Amniotic stem cell (primary cell): ENCODE data around the gene PTPRT.

Experiments
- DNase-seq: peaks from one replicate; lab custom pipeline; 2025; lab: John Stamatoyannopoulos, UW

PTPRT gene

DNA sequence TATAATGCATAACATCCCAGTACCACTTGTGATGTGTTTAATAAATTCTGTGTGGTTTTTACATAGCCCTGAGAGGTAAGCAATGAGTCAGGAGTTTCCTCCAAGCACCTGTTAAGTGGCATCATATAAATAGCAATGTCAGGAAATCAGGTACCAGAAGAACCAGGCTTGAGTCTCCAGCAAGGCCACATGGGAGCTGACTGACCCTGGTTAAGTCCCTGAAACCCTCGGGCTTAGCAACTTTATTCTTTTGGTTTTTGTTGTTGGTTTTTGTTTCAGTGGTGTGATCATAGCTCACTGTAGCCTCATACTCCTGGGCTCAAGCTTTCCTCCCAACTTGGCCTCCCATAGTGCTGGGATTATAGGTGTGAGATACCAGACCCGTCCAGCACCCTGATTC, 70.0 kb downstream of the PTPRT start:
- no peak for DNase-seq

DNA sequence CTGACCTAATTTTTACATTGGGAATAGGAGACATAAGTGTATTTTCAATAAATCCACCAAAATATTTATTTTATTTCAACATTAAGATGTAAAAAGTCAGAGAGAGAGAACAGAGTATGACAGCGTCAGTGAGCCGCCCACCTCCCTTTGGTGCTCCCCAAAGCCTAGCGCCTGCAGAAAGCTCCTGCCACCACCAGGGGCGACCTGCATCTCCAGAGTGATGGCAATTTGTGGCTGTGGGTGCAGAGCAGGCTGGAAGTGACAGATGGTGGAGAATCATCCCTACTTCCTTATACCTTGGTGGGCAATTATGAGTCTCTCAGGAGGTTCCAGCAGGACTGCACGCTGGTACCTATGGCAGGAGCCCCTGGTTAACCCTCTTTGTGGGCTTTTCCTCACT, 87.3 kb downstream of the PTPRT start:
- DNase-seq = no peak

DNA sequence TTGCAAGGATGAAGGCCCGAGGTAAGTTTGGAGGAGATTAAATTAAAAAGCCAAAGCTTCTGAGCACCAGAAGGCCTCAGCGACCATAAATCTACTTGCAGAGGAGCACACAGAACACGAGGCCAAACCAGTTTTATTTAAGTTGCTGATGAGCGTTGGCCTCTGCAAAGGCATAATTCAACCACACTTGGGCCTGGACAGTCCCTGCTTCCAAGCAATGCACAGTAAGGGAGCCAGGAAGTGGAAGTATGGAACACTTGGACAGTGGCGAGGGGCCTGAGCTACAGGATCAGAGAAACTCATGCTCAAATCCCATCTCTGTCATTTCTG, 92.8 kb downstream of the PTPRT start:
- no peak for DNase-seq

DNA sequence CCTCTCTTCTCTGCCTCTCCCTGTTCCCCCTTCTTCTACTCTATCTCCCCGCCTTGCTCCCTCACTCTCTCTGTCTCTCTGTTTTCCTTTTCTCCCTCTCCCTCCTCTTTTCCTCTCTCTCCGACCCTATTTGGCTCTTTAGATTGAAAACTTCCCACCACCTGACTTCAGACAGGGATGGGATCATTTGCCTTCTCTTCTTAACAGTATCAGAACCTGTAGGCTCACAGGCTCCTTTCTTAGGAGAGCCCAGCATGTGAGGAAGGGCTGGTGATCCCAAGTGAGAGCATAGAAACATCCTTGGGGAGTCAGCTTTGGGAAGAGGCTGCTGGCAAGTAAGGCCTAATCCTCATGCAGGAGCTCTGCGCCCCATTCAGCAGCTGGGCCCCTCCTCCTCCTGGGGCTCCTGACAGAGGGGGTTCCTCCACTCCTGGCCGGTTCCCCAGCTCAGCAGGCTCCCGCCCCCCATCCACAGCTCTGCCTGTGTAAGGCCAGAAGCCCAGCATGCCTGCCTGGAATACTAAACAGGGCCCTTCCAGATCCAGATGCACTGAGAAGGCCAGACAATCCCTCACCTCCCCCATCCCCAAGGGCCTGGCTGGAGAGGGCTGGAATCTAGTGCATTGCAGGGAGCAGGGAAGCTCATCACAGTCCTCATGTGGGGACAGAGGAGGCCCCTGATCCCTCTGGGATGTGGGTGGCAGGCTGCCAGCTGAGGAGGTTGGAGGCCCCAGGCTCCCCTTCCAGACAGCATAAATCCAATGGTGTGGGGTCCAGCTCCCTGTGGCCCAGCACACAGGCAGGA, 93.4 kb downstream of the PTPRT start:
- no peak for DNase-seq

DNA sequence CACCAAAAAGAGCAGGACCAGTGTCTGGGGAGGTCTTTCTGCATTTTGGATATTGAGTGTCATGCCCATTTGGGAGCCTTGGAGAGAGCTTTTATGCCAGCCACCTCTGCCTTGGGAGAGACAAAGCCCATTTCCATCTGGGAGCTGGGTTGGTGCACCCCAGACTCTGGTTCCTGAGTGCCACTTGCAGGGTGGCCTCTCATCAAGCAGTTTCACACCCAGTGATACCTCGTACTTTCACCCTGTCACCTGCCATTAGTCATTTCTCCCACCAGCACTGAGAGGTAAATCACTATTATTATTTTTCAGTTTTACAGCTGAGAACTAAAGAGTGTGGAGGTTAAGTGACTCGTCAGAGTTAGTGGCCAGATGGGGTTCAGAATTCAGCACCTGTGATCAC, 94.7 kb downstream of the PTPRT start:
- no peak for DNase-seq

DNA sequence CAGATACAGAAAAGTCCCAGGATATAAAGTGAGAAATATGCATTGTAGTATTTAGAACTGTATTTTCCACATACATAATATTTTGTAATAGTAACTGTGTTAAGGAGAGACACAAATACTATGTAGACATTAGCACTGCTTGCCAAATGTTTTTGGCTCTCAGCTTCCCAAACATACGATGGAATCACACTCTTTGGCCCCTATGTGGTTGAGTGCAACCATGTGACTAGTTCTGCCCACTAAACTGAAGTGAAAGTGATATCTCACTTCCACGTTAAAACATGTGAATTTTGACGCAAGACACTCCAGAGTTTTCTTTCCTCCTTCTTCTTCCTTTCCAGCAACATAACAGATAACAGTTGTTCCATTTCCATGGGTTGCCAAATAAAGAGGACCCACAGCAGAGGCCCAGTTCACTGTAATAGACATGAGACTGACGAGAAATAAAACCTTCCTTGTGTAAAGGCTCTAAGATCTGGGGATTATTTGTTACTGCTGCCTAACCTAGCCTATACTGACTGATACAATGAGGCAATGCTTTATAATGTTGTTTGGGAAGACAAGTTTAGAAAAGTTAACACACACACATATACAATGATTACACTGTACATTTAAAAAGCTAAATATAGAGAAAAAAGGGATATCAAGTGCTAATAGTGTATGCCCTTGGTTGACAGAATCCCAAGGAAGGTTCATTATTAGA, 97.2 kb downstream of the PTPRT start:
- no peak for DNase-seq

DNA sequence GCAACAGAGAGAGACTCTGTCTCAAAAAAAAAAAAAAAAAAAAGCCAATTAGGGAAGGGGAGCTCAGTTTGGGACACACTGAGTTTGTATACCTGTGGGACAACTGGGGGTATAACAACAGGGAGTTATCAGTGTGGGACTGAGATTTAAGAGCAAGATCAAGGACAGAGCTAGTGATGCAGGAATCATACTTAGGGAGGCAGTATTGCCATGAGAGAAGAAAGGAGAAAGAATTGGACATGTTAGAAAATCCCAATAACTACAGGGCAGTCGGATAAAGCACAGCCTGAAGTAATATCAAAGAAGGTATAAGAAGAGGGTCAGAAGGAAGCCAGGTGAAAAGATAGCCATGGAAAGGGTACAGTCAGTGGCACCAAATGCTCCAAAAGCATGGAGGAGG, 121.2 kb downstream of the PTPRT start:
- DNase-seq = no peak

DNA sequence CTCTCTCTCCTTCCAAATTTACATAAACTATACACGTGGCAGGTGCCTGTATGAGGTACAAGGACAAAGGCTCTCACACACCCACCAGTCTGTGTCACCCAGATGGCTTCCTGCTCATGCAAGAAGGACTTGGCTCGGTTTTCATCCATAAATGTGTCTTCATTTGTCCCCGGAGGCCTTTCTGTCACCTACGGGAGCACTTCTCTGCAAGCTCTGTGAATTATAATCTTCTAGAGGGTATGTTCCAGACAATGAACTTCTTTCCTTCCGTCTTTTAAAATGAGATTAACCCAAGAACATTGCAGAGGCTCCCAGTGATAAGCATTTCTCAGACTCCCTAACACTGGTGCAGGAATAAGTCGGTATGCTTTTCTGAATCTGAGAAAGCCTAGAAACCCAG, 123.6 kb downstream of the PTPRT start:
- no peak for DNase-seq

DNA sequence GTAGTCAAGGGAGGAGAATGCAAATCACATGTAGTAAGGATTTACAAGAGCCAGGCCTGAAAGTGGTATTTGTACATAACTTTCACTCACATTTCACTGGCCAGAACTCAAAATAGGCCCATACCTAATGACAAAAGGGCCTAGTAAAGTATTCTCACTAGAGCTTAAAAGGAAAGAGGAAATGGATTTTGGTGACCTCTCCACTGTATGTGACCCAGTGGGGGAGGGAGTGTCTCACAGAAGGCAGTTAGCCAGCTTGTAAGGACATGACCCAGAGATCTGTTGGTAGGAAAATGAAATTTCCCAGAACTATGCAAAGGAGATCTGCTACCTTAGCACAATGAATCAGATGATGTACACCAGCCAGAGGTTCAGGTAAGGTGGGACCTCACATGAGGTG, 124.4 kb downstream of the PTPRT start:
- no peak for DNase-seq

DNA sequence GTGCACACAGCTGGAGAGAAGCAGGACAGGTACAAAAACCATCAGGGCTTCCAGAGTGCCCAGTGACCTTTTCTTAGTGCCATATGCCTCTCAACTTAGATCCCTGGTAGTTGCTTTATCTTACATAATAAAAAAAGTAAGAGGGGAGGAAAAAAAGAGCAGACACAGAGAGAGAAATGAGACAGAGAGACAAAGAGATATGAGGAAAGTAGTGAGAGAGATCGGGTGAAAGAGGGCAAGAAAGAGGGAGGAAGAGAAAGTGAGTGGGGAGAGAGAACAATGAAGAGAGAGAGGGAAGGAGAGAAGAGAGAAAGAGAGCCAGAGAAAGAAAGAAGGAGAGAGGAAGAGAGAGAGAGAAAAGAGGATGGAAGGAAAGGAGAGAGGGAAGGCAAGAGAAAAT, 131.6 kb downstream of the PTPRT start:
- DNase-seq = no peak

DNA sequence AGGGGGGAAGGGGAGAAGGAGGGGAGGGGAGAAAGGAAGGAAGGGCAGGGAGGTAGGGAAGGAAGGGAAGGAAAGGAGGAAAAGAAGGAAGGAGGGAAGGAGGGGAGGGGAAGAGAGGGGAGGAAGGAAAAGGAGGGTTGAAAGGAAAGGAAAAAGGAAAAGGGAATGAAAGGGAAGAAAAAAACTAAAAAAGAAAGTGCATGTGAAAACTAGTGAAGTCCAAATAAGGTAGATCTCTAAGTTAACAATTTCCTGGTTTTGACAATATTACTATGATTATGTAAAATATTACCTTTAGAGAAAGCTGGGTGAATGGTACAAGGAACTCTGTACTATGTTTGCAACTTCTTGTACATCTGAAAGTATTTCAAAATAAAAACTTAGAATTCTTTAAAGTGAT, 132.4 kb downstream of the PTPRT start:
- DNase-seq = no peak

DNA sequence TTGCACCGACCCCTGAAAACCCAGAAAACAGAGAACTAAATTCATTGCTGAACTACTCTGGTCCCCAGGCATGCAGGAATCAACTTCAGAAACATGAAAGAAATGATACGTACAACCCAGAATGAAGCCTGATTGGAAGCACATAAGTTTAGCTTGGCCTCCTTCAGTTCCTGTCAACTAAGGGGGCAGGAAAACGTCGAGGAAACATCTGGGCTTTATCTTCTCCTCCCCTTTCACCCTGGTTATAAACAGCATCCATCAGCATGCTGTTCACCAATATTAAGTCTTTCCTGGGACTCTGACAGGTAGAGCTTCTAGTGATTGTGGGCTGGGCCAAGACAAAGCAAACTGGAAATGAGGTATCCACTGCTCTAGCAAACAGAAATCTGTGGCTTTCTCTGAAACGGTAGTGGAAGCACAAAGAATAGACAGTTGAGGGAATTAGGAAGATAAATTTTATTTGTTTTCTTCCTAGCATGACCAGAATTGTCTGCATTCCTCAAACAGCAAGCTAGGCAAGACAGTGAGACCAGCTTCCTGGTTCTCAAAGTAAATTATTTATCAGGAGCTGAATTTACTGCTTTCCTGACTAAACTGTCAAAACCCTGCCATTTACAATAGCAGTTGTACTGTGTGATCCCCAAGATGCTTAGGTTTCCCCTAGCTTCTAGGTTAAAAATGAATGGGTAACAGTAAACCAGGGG, 134.4 kb downstream of the PTPRT start:
- DNase-seq = no peak

DNA sequence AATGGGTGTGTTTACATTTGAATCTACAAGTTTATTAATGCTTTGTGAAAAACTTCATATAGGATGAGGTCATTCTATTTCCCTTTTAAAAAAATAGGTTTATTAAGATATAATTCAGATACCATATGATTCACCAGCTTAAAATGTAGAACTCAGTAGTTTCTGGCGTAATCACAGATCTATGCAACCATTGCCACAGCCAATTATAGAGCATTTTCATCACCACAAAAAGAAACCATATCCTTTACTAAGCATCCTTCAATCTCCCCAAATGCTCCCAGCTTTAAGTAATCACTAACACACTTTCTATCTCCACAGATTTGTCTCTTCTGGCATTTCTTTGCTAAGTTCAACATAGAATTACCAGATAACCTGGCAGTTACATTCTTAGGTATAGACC, 137.2 kb downstream of the PTPRT start:
- no peak for DNase-seq

DNA sequence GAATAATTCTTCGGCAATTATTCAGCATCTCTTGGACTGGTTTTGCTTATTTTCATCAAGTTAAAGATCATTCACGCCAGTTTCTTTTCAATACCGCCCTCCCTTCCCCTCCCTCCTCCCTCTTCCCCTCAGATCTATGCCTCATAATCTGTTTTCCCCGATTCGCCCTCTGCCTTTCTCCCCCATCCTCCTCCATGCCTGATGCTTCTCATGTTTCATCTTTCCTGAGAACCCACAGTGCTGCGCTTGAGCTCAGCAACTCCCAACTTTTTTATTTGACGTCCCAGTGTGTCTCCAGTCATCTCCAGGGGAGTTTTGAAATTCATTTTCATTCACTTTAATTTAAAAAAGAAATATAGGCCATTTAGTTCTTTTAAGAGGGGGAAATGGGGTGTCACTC, 142.7 kb downstream of the PTPRT start:
- no peak for DNase-seq

DNA sequence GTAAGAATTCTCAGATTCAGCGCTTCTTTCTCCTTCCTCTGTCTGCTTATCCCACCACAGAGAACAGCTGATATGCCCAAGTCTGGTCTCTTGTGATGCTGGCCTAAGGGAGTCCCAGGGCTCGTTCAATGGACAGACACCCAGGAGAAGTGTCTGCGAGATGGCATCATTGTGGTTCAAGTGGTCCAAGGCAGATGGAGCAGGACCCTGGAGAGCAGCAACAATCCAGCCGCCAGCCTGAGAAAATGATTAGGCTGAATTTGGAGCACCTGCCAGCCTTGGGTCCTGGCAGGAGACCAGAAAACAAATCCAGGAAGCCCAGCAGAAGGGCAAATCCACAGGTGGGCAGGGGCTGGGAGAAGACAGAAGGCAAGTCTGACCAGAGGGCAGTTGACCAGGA, 145.8 kb downstream of the PTPRT start:
- DNase-seq = no peak

DNA sequence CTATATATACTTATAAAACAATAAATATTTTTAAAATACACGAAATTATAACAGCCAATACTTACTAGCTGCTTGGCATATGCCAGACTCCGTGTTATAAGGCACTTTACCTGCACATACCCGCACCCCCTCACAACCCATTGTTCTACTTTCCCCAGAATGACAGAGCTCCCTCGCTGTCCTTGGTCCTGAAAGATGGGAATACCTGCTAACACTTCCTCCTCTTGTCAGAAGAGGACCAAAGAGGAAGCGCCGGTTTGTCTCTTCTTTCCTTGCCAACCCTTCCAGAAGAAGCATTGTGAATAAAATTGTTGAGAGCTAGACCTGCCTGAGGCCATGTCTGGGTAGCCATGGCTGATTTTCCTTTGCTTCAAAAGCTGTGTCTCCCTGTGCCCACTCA, 149.3 kb downstream of the PTPRT start:
- no peak for DNase-seq

DNA sequence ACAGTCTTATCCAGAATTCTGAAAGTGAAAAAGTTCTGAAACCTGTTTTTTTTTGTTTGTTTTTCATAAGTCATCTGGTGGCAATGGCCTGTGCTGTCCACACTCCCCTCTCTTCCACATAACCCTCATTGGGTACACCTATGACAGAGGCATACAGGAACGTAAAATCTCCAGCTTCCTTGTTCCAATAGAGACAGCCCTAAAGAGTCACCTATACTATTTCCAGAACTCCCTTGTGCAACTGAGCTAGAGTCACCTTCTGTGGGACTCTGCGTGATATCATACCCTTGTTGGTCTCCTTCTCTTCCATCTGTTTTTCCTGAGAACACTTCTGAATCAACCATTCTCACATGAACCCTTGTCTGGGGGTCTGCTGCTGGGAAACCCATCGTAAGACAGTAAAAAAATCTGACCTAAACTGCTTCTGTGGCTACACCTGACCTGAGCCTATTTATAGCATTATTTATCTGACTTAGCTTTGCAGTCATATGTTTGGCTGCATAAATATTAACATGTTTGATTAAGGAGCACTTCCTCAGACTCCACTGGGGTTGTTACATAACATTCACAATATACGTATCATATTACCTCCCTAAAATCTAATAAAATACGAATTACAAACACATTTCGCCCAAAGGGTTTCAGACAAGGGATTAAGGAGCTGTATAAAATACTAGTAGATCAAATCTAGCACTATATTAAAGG, 151.9 kb downstream of the PTPRT start:
- no peak for DNase-seq

DNA sequence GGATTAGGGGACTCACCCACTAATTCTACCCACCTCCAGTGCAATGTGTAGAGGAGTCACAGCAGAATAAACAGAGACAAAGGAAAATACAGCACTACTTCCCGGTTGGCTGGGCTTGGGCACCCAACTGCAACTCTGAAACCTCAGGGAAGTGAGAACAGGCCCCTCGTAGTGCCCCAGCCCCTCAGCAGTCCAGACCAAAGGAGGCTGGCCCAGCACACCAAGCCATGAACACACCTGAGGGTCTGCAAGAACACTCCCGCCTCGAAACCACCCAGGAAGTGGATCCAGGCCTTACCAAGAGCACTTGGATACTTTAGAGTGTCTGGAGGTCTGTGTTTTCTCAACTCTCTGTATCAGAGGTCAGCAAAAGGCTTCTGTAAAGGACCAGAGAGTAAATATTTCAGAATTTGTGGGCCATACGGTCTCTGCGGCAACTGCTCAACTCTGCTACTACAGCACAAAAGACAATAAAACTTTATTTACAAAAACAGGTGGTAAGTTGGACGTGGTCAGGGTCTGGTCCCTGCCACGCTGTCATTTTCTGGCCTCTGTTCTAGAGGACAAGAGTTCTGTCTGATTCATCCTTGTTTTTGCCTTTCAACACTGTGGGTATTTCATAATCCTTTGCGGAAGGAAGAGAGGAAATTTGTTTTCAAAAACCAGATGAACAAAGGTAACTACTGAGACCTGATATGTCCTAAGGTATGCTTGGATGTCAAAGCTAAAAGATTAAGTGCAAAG, 154.6 kb downstream of the PTPRT start:
- no peak for DNase-seq

DNA sequence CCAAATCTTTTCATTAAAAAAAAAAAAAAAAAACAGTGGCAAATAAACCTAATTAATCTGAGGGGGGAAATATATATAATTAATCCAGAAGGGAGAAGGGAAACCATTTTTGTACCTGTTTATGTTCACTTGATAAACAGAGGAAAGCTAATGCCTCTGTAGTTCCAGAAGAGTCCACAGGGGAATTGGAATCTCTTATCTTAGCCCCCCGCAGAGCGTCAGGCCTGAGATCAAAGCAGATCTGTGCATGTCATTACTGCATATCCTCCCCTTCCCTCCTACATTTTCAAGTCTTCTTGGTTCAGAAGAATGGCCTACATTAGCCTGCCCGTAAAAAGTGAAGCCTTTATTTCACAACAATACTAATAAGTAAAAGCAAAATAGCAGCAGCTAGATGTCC, 157.2 kb downstream of the PTPRT start:
- no peak for DNase-seq

DNA sequence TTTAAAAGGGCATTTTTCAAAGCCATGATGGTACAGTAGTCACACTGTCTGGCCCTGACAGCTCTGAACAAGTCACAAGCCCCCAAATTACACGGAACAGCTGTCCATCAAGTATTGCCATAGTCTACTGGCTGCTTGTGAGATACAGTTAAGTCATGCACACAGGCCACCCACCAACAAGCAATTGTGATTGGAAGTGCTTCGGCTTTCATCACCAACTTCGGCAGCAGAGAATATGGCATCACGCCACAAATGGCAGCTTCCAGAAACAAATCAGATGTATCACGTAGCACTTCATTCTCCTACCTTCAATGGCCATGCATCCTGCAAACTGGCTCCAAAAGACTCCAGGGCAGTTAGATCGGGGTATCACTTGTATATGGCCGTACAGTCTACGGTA, 160.5 kb downstream of the PTPRT start:
- DNase-seq = no peak

DNA sequence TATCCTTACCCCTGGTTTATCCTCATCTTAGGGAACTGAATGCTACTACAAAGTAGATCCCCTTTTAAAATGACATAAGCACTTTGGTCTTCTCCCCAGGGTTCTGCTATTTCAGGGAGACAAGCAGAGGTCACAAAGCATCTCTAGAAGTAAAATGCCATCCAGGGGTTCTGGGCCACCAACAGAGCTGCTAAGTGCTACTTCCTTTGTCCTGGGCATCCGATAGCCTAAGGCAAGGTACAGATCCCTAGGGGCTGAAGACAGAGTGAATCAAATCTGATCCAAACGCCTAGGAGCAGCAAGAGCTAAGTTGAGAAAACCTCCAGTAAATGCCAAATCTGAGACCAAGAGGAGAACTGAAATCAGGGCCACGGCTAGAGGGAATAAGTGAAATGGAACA, 161.2 kb downstream of the PTPRT start:
- no peak for DNase-seq

DNA sequence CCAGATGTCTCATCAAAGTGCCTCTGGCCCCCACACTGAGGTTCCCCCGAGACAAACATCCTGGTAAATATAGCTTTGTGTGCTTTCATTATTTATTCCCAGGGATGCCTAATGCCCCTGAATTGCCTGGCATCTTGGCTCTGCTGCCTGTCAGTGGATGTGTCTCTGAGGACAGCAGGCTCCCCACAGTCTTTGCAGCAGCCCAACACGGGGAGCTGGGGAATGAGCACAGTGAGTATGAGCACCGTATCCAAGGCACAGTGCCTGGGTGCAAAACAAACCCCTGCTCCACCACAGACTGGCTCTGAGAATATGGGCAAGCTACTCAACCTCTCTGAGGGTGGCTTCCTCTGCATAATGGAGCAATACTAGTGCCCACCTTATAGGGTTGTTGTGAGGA, 165.9 kb downstream of the PTPRT start:
- no peak for DNase-seq
